ENCODE measurements around the gene FAM107B. TPM values are rescaled to one million over a fixed set of nuclear protein-coding genes. Genes with fewer than 3 reads are reported as not detected.

FAM107B gene
- total and polyA plus RNA-seq, 12 donors, result 2.6 to 18.5 (median 6.2) TPM

DNA sequence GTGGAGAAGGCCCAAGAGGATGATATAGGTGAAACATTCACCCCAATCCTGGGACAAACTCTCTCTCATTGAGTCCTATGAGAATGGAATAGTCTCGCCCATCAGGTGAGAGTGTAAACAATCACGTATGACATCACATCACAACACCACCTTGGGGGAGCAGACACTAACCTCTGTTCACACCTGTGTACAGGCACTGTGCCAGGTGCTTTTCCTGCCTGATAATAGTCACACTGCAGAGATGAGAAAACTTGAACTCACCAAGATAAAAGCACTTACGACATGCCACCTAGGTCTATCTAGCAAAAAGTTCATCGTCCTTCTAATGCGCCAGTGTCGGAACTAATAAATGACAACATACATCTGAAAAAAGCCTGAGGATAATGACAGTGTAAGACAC, 187.8 kb downstream of the FAM107B start:
- H3K27ac ChIP-seq, result peak overlapping the region in 1 of 10 donors; percentile 86
- intact Hi-C loops (cut with DNase I), result no loop called here
- WGBS, 2 donors, result 94 to 95% methylated on average over 6 of the region's 6 CpGs
- H3K4me3 ChIP-seq, result peak overlapping the region in 1 of 10 donors; percentile 9
- no peak for DNase-seq
- no peaks in the 10 kb centered on the region for H3K27me3 ChIP-seq
- no peaks in the 10 kb centered on the region for H3K9me3 ChIP-seq
- ATAC-seq, result no peak
- peaks cover 0 to 2% (median 0%) of the 10 kb centered on the region in 9 donors for H3K36me3 ChIP-seq
- H3K4me1 ChIP-seq, result peaks cover 0 to 58% (median 7%) of the 10 kb centered on the region in 9 donors
- TF ChIP-seq, protein P1, sequence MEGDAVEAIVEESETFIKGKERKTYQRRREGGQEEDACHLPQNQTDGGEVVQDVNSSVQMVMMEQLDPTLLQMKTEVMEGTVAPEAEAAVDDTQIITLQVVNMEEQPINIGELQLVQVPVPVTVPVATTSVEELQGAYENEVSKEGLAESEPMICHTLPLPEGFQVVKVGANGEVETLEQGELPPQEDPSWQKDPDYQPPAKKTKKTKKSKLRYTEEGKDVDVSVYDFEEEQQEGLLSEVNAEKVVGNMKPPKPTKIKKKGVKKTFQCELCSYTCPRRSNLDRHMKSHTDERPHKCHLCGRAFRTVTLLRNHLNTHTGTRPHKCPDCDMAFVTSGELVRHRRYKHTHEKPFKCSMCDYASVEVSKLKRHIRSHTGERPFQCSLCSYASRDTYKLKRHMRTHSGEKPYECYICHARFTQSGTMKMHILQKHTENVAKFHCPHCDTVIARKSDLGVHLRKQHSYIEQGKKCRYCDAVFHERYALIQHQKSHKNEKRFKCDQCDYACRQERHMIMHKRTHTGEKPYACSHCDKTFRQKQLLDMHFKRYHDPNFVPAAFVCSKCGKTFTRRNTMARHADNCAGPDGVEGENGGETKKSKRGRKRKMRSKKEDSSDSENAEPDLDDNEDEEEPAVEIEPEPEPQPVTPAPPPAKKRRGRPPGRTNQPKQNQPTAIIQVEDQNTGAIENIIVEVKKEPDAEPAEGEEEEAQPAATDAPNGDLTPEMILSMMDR (IDR thresholded peaks at IDR 0.05), result no peak

DNA sequence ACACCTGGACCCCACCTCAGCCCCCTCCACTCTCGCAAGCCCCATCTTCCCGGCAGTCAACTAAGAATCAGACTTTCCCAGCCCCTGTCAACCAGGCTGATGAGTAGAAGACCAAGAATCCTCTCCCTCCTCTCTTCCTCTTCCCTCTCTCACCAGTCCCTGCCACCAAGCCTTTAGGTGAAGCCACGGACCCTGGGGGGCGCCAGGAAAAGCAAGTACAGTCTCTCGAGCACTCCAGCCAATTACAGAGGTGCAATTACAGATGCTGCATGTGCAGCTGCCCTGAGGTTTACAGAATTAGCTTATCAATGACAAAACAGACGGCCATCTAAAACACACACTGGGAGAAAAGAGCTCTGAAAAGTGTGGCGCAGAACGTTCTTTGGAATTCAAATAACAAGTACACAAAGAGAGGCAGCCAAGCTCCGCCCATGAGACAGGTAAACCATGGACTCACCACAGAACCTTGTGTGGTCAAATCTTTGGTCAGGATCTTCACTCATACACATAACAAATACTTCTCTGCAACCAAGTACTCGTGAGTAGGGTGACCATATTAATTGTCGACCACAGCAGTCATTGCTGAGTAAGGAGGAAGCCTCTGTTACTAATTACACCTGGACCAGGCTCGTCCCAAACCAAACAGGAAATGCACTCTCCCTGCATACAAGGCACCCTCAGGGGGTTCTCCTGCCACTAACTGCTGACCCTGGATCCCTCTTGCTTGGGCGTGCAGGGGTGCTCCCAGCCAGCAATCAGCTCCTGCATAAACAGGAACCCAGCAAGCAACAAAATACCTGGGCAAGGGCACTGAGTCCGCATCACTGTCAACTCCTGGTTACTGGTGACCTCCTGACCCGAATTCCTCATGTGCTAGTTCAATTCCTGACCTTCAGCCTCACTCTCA, 189.2 kb downstream of the FAM107B start:
- TF ChIP-seq, protein P1 (IDR thresholded peaks at IDR 0.05), result no peak
- Histone ChIP-seq H3K27me3 (no peaks in the 10 kb centered on the region), H3K4me1 (peaks cover 0 to 62% (median 7%) of the 10 kb centered on the region in 9 donors), H3K9me3 (no peaks in the 10 kb centered on the region), H3K36me3 (no peaks in the 10 kb centered on the region), H3K27ac (peak overlapping the region in 1 of 10 donors; percentile 66), H3K4me3 (no peak overlapping the region)
- 89 to 91% methylated on average over 15 of the region's 15 CpGs for WGBS, 2 donors
- ATAC-seq (no peak), DNase-seq (no peak)
- intact Hi-C loops (cut with DNase I), result no loop called here

DNA sequence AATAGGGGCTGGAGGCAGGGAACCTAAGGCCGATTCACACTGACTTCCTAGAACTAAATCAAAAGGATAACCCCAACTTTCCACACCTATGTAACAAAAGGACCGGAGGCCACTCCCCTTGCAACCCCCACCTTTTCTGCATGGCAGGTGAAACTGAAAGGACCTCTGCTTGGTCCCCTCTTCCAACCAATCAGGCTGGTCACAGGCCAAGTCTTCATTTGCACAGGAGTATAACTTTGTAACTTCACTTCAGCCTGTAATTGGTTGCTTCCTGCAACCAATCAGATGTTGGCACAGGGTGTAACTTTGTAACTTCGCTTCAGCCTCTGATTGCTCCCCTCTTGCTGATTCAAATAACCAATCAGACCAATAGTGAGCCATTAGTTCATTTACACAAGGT, 190.0 kb downstream of the FAM107B start:
- H3K27me3 ChIP-seq, result no peaks in the 10 kb centered on the region
- 97 to 98% methylated on average over 3 of the region's 3 CpGs for WGBS, 2 donors
- no peak overlapping the region for H3K4me3 ChIP-seq
- no peaks in the 10 kb centered on the region for H3K36me3 ChIP-seq
- no peak for ATAC-seq
- no peak for DNase-seq
- peak overlapping the region in 1 of 10 donors; percentile 73 for H3K27ac ChIP-seq
- peaks cover 0 to 71% (median 7%) of the 10 kb centered on the region in 9 donors for H3K4me1 ChIP-seq
- TF ChIP-seq, protein P1 (IDR thresholded peaks at IDR 0.05), result no peak
- intact Hi-C loops (cut with DNase I), result no loop called here
- no peaks in the 10 kb centered on the region for H3K9me3 ChIP-seq

DNA sequence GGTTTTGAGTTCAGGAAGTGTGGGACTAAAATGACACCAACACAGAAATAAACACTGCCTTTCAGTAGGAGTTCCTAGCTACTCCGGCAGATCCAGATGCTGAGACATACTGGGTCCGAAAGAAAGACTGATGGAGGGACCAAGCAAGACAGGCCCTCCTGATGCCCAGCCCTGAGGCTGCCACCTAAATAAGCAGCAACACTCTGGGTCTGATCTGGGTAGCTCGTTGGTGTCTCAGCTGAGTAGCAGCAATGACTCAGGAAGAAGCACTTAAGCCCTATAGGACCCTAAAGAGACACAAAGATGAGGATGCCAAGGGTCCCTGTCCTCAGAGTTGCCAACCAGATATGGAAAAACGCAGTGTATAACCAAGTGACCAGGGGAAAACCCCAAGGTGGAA, 190.7 kb downstream of the FAM107B start:
- DNase-seq (no peak), ATAC-seq (no peak)
- peak overlapping the region in 1 of 10 donors; percentile 73 for H3K27ac ChIP-seq
- H3K27me3 ChIP-seq, result no peaks in the 10 kb centered on the region
- H3K9me3 ChIP-seq, result no peaks in the 10 kb centered on the region
- intact Hi-C loops (cut with DNase I), result no loop called here
- WGBS, 2 donors, result 92 to 95% methylated on average over 4 of the region's 4 CpGs
- peaks cover 0 to 71% (median 11%) of the 10 kb centered on the region in 9 donors for H3K4me1 ChIP-seq
- H3K36me3 ChIP-seq, result no peaks in the 10 kb centered on the region
- no peak overlapping the region for H3K4me3 ChIP-seq
- TF ChIP-seq, protein P1 (IDR thresholded peaks at IDR 0.05), result no peak
